Glutamatergic neuron (in vitro differentiated cells): ENCODE results near the gene PSEN1. TPM values are rescaled to one million over a fixed set of nuclear protein-coding genes. Genes with fewer than 3 reads are reported as not detected.

Experiments used
- DNase-seq: peaks from one replicate; pipeline ENCODE4 v3.0.0; 2022
- H3K27ac Mint-ChIP-seq: one replicate; pipeline ENCODE4 v1.8.0; 2020; ENCODE audit warnings: mild to moderate bottlenecking, mixed read lengths, inconsistent platforms; ENCODE audit not compliant: unreplicated experiment
- H3K27me3 Mint-ChIP-seq: one replicate; pipeline ENCODE4 v1.8.0; 2020; ENCODE audit warnings: mild to moderate bottlenecking, moderate library complexity, mixed read lengths, inconsistent platforms; ENCODE audit not compliant: unreplicated experiment
- H3K36me3 Mint-ChIP-seq: one replicate; pipeline ENCODE4 v1.8.0; 2020; ENCODE audit warnings: mild to moderate bottlenecking, mixed read lengths, inconsistent platforms; ENCODE audit not compliant: unreplicated experiment
- H3K4me1 Mint-ChIP-seq: one replicate; pipeline ENCODE4 v1.8.0; 2020; ENCODE audit warnings: mild to moderate bottlenecking, low read depth, mixed read lengths, inconsistent platforms; ENCODE audit not compliant: unreplicated experiment
- H3K4me3 Mint-ChIP-seq: one replicate; pipeline ENCODE4 v1.8.0; 2020; ENCODE audit warnings: mild to moderate bottlenecking, mixed read lengths, inconsistent platforms; ENCODE audit not compliant: unreplicated experiment
- H3K9me3 Mint-ChIP-seq: one replicate; pipeline ENCODE4 v1.8.0; 2020; ENCODE audit warnings: mild to moderate bottlenecking, moderate library complexity, mixed read lengths, inconsistent platforms; ENCODE audit not compliant: unreplicated experiment
- long read RNA-seq: library from polyadenylated mRNA; unstranded; transcript quantifications from one replicate; pipeline ENCODE4 v2.0.0, GENCODE V29; 2020; ENCODE audit not compliant: unreplicated experiment
- total RNA-seq: library from RNA; stranded (reverse); fragmentation: NEBNext Ultra II Directional; extraction: Animal tissue kit (Norgen Biotek cat#: 25700); gene quantifications from one replicate; pipeline ENCODE4 v1.2.1, GENCODE V29; 2021; ENCODE audit not compliant: unreplicated experiment
- TF ChIP-seq, protein P1 (sequence below): fragments of 200-600 bp; sonication (generic); IDR thresholded peaks from one replicate; pipeline ENCODE4 v1.5.0; 2021; ENCODE audit not compliant: partially characterized antibody, unreplicated experiment

Gene PSEN1
- 79.7 TPM for total RNA-seq
- long read RNA-seq, full-length matches to known transcripts, result 22 of 38 reads
- long read RNA-seq, partial matches to known transcripts, result 3 of 38 reads
- long read RNA-seq, other reads (novel, unspliced or antisense), result 13 of 38 reads

DNA sequence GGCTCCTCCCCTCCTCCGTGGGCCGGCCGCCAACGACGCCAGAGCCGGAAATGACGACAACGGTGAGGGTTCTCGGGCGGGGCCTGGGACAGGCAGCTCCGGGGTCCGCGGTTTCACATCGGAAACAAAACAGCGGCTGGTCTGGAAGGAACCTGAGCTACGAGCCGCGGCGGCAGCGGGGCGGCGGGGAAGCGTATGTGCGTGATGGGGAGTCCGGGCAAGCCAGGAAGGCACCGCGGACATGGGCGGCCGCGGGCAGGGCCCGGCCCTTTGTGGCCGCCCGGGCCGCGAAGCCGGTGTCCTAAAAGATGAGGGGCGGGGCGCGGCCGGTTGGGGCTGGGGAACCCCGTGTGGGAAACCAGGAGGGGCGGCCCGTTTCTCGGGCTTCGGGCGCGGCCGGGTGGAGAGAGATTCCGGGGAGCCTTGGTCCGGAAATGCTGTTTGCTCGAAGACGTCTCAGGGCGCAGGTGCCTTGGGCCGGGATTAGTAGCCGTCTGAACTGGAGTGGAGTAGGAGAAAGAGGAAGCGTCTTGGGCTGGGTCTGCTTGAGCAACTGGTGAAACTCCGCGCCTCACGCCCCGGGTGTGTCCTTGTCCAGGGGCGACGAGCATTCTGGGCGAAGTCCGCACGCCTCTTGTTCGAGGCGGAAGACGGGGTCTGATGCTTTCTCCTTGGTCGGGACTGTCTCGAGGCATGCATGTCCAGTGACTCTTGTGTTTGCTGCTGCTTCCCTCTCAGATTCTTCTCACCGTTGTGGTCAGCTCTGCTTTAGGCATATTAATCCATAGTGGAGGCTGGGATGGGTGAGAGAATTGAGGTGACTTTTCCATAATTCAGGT is at the start of gene PSEN1:
Gene PSEN1, plus strand, starts transcription at position 121 of the 839 bp plus-strand sequence. CDS start 11,513 bp downstream, outside the sequence.
- H3K27me3 Mint-ChIP-seq, result peaks cover 12% of the 10 kb centered on the region
- peaks cover 3% of the 10 kb centered on the region for H3K9me3 Mint-ChIP-seq
- H3K4me1 Mint-ChIP-seq, result peaks cover 12% of the 10 kb centered on the region
- H3K36me3 Mint-ChIP-seq, result peaks cover 20% of the 10 kb centered on the region
- TF ChIP-seq, protein P1, sequence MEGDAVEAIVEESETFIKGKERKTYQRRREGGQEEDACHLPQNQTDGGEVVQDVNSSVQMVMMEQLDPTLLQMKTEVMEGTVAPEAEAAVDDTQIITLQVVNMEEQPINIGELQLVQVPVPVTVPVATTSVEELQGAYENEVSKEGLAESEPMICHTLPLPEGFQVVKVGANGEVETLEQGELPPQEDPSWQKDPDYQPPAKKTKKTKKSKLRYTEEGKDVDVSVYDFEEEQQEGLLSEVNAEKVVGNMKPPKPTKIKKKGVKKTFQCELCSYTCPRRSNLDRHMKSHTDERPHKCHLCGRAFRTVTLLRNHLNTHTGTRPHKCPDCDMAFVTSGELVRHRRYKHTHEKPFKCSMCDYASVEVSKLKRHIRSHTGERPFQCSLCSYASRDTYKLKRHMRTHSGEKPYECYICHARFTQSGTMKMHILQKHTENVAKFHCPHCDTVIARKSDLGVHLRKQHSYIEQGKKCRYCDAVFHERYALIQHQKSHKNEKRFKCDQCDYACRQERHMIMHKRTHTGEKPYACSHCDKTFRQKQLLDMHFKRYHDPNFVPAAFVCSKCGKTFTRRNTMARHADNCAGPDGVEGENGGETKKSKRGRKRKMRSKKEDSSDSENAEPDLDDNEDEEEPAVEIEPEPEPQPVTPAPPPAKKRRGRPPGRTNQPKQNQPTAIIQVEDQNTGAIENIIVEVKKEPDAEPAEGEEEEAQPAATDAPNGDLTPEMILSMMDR, result no peak
- peak within 1 kb of the TSS; percentile 95 for H3K4me3 Mint-ChIP-seq
- H3K27ac Mint-ChIP-seq, result peak within 1 kb of the TSS; percentile 92
- DNase-seq, result peak; percentile 99

DNA sequence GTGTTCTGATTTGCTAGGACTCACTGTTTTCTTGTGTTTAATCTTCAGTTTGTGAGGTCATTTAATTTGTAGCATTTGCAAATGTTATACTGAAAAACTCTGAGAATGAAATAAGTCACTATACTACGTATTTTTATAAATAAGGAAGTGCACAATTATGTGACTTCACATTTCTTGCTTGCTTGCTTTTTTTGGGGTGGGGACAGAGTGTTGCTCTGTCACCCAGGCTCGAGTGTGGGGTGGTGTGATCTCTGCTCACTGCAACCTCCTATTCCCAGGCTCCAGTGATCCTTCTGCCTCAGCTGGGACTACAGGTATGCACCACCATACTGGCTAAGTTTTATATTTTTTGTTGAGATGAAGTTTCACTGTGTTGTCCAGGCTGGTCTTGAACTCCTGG is 45.3 kb upstream of the PSEN1 start:
- Mint-ChIP-seq H3K9me3 (peaks cover 3% of the 10 kb centered on the region), H3K4me1 (no peaks in the 10 kb centered on the region), H3K27ac (no peak overlapping the region), H3K4me3 (no peak overlapping the region), H3K27me3 (peaks cover 2% of the 10 kb centered on the region), H3K36me3 (no peaks in the 10 kb centered on the region)
- TF ChIP-seq, protein P1, result no peak
- no peak for DNase-seq

DNA sequence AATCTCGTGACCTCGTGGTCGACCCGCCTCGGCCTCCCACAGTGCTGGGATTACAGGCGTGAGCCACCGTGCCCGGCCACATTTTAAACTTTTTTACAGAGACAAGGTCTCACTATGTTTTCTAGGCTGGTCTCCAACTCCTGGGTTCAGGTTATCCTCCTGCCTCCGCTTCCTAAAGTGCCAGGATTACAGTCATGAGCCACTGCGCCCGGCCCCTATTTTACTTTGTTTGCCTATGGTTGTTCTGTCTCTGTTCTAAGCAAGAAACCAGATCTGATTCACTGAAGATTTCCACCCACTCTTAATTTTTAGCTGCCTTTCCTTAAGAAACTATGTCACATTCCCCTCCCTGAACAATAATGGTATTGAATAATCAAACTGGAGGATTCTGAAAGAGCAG is 38.9 kb upstream of the PSEN1 start:
- Mint-ChIP-seq H3K27me3 (no peaks in the 10 kb centered on the region), H3K27ac (no peak overlapping the region), H3K4me1 (no peaks in the 10 kb centered on the region), H3K9me3 (no peaks in the 10 kb centered on the region), H3K4me3 (no peak overlapping the region), H3K36me3 (no peaks in the 10 kb centered on the region)
- TF ChIP-seq, protein P1, result no peak
- no peak for DNase-seq

DNA sequence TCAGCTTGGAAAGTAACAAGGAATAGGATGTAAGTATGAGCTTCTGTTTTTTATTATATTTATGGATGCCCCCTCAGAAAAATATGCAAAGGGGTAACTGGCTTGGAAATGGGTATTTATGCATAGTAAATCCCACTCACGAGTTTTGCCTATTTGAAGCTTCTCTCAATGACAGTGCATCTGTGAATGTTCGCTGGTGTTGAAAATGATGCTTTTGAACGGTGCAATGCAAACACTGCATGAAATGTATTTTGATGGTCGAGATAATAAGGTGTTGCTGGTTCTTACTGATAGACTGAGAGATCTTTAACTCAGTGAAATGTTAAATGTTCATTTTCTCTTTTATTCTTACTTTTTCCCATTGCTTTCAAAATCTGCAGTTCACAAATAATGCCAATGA is 36.0 kb upstream of the PSEN1 start:
- Mint-ChIP-seq H3K27ac (peak overlapping the region; percentile 5), H3K9me3 (peaks cover 4% of the 10 kb centered on the region), H3K36me3 (no peaks in the 10 kb centered on the region), H3K4me1 (no peaks in the 10 kb centered on the region), H3K4me3 (no peak overlapping the region), H3K27me3 (no peaks in the 10 kb centered on the region)
- TF ChIP-seq, protein P1, result no peak
- DNase-seq, result no peak

DNA sequence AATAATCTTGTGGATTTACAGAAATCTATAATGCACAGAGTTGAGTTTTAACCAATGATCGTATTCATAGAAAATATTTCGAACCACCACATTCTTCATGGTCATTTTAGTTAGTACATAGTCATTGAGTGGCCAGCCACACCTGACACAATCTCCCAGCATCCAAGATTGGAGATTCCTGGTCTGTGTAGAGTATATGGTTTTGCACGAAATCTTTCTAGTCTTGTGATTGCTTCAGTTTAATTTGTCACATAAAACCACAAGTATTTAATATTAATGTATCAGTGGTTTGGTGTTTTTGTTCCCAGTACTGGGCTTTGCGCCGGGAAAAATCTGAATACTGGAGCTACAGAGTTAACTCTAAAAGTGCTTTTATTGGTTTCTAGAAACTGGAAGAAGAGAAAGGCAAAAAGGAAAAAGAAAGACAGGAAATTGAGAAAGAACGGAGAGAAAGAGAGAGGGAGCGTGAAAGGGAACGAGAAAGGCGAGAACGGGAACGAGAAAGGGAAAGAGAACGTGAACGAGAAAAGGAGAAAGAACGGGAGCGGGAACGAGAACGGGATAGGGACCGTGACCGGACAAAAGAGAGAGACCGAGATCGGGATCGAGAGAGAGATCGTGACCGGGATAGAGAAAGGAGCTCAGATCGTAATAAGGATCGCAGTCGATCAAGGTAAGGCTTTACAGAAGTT is 33.4 kb upstream of the PSEN1 start:
- H3K4me3 Mint-ChIP-seq, result no peak overlapping the region
- DNase-seq, result no peak

More for the DNA sequence above, 33.4 kb upstream of the PSEN1 start:
- Mint-ChIP-seq H3K27me3 (no peaks in the 10 kb centered on the region), H3K9me3 (peaks cover 4% of the 10 kb centered on the region), H3K36me3 (no peaks in the 10 kb centered on the region), H3K27ac (no peak overlapping the region), H3K4me1 (no peaks in the 10 kb centered on the region)
- TF ChIP-seq, protein P1, result no peak
